ENCODE data around the gene PHLDA2. TPM values are rescaled to one million over a fixed set of nuclear protein-coding genes. Genes with fewer than 3 reads are reported as not detected.

PHLDA2 gene
- total RNA-seq, 2 donors from 2014 or later, result 4.6 to 8.1 TPM

DNA sequence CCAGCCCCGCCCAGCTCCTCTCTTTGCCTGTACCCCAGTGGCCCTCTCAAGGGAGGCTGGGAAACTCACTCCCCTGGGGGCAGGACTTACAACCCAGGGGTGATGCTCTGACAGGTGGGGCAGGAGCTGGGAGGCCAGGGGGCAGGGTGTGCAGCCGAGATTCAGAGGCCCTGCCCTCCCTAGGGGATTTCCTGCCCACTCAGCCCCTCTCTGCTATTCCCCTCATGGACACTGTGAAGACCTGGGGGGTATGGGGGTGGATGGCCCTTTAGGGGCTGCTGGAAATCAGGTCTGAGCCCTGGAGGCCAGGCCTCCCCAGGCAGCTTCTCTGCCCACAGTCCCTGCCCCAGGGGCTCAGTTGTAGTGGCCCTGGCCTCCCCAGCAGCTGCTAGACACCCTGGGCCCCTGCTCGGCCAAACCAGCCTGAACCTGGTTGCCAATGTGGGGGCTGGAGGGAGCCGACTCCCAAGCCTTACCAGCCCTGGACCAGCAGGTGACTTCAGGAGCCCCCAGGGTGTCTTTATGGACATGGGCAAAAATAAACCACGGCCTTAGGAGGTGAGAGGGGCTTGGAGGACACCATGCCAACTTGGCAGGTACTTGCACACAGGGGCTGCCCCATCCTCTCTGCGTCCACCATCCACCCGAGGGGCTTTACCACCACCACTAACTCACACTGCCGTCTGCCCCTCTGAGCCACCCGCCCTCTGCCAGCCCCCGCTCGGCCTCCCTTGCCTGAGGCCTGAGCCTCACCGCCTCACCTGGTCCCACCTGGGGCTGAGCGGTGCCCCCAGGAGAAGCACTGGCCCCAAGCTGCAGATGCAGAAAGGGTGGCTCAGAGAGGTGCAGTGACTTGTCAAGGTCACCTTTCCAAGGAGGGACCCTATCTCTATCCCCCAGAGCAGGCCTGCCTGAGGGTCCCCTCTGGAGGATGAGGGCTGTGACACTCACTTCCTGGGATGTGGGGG lies 2.8 kb upstream of the PHLDA2 start:
- peak; percentile 77 for DNase-seq (ENCODE audit: low spot score)
- intact Hi-C loops (cut with DNase I), result no loop called here

DNA sequence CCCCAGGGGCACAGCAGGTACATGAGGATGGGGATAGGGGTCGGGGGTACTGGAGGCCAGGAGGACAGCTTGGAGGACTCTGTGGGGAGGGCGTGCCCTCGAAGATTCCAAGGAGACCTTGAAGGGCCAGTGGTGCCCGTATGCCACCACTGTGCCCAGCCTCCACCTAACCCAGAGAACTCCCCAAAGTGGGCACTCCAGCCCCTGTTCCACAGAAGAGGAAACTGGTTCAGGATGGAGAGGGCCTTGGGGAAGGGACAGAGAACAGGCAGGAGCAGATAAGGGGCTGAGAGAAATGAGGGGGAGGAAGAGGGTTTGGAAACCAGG lies 2.2 kb upstream of the PHLDA2 start:
- intact Hi-C loops (cut with DNase I), result no loop called here
- DNase-seq (ENCODE audit: low spot score), result no peak

DNA sequence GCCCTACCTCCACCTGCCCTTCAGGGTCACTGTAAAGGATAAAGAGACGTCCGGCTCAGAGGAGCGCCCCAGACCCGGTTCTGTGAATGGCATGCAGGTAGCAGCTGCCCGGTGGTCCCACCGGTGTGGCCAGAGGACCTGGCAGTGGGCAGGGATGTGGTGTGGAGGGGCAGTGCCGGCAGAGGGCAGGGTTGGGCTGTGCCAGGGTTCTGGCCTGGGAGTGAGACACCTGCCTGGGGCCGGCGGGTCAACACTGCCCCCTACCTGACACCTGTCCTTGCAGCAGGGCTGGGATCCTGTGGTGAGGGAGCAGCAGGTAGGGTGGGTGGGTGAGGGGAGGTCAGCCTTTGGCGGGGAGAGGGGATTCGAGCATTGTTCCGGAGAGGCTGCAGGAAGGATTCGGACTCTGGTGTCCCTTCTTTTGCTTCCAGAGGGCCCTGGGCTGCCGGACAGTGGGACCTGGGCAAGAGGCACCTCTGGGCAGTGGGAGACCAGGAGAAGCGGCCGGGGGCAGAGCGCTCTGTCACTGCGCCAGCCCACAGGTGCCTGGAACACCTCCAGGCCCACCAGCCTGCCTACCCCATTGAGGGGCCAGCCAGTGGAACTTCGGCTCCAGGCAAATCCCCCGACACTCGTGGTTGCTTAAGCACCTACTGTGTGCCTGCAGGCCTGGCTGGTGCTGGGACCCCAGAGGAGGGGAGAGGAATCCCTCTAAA lies 1.6 kb upstream of the PHLDA2 start:
- intact Hi-C loops (cut with DNase I), result no loop called here
- DNase-seq (ENCODE audit: low spot score), result peak; percentile 87

DNA sequence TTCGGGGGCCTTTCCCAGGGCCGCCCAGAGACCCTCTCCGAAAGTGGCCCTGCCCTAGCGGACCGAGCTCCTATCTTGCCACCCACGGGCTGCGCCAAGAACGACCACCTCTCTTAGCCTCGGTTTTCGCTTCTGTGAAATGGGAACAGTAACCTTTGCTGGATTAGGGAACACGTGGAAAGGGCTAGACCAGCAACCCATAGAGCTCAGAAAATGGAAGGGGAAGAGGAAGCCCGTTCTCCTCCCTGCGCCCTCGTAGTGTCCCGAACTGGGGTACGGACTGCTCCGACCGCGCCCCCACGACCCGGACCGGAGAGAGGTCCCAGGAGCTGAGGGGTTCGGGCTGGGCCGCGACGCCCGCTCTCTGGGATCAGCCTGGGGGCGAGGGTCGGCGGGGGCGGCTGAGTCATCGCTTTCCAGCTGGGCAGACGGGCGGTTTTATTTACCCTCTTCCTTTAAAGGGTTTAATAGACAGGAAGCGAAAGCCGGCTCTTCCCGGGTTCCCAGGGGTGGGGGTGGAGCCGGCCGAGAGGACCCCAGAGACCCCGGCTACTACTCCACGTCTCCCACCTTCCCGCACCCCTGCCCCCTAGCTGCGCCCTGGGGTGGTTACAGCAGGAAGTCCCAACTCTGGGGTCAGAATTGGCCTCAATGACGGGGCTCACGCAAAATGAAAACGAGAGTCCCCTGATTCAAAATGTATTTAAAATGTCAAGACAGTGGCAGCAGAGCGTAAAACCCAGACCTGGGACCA lies 907 bp upstream of the PHLDA2 start:
- DNase-seq (ENCODE audit: low spot score), result peak; percentile 86
- intact Hi-C loops (cut with DNase I), result no loop called here

DNA sequence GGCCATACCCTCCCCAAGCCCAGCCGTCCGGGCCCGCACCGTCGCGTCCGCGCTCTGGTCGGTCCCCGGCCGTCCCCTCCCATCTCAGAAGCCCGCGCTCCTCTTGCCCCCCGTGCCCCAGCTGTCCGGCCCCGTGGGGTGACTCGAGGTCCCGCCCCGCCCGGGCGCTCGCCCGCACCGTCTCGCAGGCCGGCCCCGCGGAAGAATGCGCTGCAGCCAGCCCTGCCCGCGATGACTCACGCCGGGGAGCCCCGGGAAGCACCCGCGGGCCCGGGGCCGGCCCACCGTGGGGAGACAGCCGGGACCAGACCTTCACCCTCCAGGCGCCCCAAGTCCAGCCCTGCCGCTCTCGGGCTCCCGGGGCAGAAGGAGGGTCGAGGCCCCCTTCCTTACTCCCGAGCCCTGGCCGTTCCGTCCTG lies 320 bp upstream of the PHLDA2 start:
- DNase-seq (ENCODE audit: low spot score), result peak; percentile 91
- intact Hi-C loops (cut with DNase I), result no loop called here

DNA sequence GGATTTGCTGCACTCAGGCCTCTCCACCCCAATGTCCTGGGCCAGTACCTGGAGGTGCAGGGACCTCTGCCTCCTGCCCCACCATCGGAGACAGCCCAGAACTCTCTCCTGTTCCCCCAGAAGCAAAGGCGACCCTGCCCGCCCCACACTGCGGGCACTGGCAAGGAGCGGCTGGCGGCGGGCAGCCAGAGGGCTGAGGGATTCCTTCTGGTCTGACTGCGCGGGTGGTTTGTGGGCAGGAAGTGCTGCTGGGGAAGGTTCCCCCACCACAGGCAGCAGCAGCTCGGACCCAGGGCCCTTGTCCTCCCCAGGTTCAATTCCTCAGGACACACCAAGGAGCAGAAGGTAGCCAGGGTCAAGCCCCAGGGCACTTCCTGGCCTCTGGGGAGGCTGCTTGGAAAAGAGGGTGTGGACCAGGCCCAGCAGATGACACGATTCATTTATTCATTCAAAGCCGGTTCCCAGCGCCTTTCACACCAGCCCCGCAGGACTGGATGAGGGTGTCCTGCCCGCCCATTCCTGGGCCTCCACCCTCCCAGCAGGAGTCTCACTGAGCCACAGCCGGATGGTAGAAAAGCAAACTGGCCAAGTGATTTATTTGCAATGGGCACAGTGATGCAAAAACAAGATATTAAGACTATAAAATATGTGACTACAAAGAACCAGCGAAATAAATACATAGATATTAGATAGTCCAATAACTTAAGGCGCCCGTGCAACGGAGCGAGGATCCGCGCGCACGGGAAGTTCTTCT lies 1.2 kb downstream of the PHLDA2 start:
- intact Hi-C loops (cut with DNase I), result no loop called here
- DNase-seq (ENCODE audit: low spot score), result peak; percentile 85

DNA sequence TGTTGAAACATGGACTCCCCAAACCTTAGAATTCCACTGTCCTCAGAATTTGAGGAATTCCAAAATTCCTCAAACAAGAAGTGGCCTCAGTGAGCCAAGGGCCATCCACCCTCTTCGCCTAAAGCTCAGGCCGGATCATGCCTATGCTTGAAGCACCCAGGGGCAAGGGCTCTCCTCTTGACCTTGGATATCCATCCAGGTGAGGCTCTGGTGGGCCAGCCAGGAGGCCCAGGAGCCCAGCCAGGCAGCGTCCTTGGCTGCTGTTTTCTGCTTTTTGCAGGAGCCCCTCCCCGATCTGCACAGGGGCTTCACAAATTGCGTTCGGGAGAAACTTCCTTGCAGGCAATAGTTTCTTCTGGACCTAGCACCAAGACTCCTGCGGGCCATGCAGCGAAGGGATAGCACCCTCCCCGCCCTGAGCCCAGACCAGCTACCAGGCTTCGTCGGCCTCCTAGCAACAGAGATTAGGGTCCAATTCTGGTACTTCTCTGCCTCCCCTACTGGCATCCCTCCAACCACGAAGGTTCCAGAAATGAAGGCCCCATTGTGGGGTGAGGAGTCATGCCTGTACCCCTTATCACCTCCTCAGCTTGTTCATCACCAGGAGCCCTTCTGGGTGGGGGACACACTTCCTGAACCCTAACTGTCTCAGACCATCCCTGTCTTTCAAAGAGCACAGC lies 2.0 kb downstream of the PHLDA2 start:
- DNase-seq (ENCODE audit: low spot score), result peak; percentile 79
- intact Hi-C loops (cut with DNase I), result no loop called here

DNA sequence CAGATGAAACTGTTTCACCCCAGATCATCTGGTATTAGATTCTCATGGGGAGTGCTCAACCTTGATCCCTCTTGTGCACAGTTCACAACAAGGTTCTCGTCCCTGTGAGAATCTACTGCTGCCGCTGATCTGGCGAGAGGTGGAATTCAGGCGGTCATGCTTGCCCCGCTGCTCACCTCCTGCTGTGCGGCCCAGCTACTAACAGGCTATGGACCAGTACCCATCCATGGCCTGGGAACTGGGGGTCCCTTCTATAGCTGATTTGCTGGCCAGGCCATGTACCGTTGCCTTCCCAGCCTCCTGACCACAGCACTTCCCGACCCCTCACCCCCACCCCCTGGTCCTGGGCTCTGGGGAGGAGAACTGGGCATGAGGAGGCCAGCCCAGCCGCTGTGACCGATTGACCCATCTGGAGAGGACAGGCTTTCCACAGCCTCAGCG lies 2.6 kb downstream of the PHLDA2 start:
- intact Hi-C loops (cut with DNase I), result no loop called here
- peak; percentile 78 for DNase-seq (ENCODE audit: low spot score)

DNA sequence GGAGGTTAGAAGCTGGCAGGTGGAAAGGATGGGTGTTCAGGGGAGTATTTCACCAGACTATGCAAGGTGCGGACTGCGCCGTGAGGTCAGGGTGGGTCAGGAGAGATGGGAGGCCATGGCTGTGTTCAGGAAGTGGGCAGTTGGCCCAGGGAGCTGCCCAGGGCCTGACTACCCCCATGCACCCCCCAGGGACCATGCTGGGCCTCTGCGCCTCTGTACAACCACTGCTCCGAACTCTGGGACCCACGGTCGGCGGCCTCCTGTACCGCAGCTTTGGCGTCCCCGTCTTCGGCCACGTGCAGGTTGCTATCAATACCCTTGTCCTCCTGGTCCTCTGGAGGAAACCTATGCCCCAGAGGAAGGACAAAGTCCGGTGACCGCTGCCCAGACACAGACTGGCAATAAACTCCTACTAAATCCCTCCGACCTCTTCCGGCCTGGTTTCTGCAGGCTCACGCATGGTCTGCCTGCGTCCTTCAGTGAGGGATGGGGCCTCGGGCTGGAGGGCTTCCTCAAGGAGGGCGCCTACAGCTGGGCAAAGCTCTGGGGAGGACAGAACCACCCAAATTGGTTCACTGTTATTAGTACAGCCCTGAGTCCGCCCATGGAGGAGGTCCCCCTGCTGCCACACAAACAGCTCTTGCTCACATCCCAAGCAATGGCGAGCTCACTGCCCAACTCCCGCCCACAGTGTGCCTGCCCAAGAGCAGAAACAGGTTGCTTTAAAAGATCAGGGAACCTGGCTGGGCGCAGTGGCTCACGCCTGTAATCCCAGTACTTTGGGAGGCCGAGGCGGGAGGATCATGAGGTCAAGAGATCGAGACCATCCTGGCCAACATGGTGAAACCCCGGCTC lies 4.2 kb downstream of the PHLDA2 start:
- DNase-seq (ENCODE audit: low spot score), result no peak
- intact Hi-C loops (cut with DNase I), result no loop called here

DNA sequence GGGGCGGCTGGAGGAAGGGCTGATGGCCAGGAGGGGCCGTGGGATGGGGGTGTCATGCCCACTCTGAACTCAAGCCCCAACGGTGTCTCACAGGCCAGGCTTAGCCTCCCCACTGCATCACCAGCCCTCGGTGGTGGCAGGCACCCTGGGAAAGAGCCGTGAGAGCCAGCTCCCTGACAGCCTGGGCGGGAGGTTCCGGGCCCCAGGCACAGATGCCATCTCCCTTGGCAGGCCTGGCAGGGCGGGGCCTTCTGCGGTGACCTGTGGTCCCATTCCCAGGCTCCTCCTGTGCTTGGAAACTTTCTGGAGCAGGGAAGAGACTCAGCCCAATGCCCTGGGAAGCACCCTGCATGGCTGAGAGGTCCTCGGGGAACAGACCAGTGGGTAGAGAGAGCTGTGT lies 4.8 kb downstream of the PHLDA2 start:
- intact Hi-C loops (cut with DNase I), result no loop called here
- no peak for DNase-seq (ENCODE audit: low spot score)

DNA sequence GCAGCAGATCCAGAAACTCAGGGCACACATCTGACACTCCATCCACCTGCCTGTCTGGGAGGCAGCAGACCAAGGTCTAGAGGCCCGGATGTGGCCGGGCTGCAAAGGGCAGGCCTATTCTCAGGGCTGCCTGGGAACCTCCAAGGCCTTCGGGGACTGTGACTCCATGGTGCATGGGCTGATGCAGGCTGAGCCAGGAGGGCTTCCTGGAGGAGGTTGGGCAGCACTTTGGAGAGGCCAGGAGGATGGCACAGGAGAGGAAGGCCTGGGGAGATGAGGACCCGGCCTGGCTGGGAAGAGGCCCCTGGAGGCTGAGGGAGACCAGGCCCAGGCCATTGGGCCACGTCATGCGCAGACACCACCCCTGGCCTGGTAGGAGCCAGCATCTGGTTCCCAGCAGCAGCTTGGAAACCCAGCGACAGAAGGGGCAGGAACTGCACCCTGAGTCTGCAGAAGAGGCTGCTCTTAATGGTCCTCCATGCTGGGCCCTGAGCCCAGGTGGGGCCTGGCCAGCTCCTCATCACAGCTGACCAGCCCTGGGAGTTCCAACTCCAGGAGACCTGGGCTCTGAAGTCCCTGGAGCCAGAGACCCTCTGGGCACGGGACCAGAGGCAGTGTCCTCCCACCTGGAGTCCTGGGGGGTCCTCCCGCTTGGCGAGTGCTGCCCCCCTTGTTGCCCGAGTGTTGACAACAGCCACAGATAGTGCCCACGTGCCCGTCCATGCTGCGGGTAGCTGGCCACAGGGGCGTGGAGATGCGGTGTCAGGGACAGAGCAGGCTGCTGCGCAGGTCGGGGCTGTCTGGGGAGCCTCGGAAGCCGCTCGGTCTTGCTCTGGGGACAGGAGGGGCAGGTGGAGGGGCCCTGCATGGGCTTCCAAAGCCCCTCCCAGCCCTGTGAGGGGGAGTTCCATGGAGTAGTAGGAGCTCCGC lies 5.5 kb downstream of the PHLDA2 start:
- intact Hi-C loops (cut with DNase I), result no loop called here
- no peak for DNase-seq (ENCODE audit: low spot score)

DNA sequence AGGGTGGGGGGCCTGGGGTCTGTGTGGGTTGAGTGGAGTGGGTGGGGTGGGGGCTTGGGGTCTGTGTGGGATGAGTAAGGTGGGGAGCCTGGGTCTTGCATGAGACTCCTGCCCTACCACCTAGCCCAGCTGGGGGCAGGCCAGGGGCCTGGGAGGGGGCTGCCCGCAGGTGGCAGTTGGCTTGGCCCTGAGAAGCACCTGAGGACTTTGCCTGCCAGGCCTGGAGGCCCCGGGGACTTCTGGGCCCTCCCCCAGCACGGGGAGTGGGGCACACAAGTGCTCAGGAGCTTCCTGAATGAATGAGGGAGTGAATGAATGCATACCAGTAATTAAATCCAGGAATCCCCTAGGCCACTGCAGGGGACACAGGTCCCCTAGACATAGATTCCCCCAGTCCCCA lies 6.6 kb downstream of the PHLDA2 start:
- intact Hi-C loops (cut with DNase I), result no loop called here
- no peak for DNase-seq (ENCODE audit: low spot score)

DNA sequence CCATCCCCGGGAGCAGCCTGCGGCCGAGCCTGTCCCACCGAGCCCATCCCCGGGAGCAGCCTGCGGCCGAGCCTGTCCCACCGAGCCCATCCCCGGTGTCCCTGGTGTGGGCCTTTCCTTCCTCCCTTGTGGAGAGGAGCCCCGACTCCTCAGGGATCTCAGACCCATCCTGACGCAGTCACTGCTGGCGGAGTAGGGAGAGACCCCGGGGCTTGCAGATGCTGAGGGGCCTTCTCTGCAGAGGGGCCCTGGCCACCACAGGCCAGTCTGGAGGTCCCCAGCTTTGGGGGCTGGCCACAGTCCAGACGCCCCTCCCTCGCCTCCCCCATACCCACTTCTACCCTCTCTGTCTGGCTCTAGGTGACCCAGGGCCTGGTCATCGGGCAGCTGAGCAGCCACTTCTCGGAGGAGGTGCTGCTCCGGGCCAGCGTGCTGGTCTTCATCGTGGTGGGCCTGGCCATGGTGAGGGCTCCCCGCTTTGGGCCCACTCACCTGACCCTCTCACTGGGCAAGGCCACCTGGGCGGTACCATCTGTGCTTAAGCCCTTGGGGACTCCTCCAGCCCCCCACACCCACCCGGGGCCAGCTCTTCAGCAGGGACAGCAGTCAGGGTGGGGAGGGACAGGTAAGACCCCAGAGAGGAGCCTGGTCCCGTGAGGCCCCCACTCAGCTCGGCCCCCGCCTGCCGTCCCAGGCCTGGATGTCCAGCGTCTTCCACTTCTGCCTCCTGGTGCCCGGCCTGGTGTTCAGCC lies 7.3 kb downstream of the PHLDA2 start:
- intact Hi-C loops (cut with DNase I), result loop anchor here in 1 of 2 donors (1.0 kb wide), 1 partner anchor 11 kb away; no protein-coding TSS in a partner anchor

DNA sequence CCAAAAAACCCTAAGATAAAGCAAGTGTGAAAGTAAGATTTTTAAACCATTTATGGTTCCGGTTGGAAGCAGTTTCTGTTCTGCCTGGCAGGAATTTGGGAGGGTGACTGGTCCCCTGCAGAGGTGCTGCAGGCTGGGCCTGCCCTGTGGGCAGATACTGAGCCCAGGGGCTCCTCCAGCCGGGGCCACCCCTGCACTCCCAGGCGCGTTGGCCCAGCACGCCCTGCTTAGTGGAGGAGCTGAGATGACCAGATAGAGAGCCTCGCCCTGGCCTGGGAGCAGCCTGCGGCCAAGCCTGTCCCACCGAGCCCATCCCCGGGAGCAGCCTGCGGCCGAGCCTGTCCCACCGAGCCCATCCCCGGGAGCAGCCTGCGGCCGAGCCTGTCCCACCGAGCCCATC lies 8.0 kb downstream of the PHLDA2 start:
- no peak for DNase-seq (ENCODE audit: low spot score)
- intact Hi-C loops (cut with DNase I), result loop anchor here in 1 of 2 donors (1.0 kb wide), 1 partner anchor 10 kb away; no protein-coding TSS in a partner anchor

More for the DNA sequence above, 7.3 kb downstream of the PHLDA2 start:
- no peak for DNase-seq (ENCODE audit: low spot score)

DNA sequence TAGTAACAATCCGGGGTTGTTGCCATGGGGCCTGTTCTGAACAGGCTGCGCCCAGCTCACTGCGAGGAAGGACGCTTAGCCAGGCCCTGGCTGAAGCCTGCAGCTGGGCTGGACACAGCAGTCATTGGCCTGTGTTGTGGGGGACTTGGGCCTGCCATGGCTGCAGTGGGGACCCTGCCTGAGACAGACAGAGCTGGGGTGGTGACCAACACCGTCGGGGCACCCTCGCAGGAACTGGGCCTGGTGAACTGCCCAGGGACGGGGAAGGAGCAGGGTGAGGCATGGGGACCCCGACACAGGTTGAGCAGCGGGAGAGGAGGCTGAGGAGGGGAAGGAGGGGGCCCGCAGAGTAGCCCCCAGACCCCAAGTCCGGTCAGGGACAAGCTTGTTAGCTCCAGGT lies 8.9 kb downstream of the PHLDA2 start:
- DNase-seq (ENCODE audit: low spot score), result no peak
- intact Hi-C loops (cut with DNase I), result no loop called here

DNA sequence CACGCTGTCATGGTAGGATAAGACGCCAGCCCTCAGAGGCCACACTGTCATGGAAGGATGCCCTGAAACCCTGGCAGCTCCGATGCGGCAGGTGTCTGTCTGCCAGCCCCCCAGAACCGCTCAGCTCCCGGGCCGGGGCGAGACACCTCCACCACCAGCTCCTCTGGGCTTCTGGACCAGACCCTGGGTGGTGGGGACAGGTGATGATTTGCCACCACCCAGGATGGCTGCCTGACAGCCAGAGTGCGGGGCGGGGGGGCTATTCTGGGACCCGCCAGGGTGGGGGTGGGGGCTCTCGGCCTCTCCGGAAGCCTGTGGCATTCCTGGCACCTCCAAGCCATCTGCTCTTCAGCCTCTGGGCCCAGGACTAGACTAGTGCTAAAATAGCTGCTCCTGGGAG lies 9.4 kb downstream of the PHLDA2 start:
- intact Hi-C loops (cut with DNase I), result no loop called here
- DNase-seq (ENCODE audit: low spot score), result no peak
